HCT116 (cell line): ENCODE measurements around the gene DERL2. TPM values are rescaled to one million over a fixed set of nuclear protein-coding genes. Genes with fewer than 3 reads are reported as not detected.

Experiments used
- ATAC-seq: fragments of 200-7000 bp; cut with Tn5 transposase; 2 replicates; pipeline ENCODE4 v1.9.1; 2020; ENCODE audit warnings: mild to moderate bottlenecking, moderate library complexity
- Bru-seq: library from RNA; stranded (reverse); fragments of 400-500 nt; gene quantifications from one replicate; lab custom pipeline; 2021; lab: Mats Ljungman, UMichigan
- BruChase-seq, 2 experiments: library from RNA; stranded (reverse); fragments of 400-500 nt; gene quantifications; one replicate each; lab custom pipeline; 2021; lab: Mats Ljungman, UMichigan
- BruUV-seq: library from RNA; stranded (reverse); fragments of 400-500 nt; replicated peaks from 2 replicates; lab custom pipeline; 2021; lab: Mats Ljungman, UMichigan
- CTCF ChIA-PET: fragments of 300-600 bp; sonication (Branson Sonifier 250); formaldehyde crosslinking; loops from one replicate; lab custom pipeline; 2021; ENCODE audit warnings: antibody characterized with exemption; lab: Charles Lee
- POLR2A ChIA-PET: fragments of 300-600, 350-600 bp; sonication (Branson Sonifier 250); formaldehyde crosslinking; loops from one replicate; lab custom pipeline; 2021; ENCODE audit warnings: antibody characterized with exemption; lab: Charles Lee
- RAD21 ChIA-PET, 2 experiments: fragments of 300-600 bp; sonication (Branson Sonifier 250); formaldehyde crosslinking; loops; one replicate each; lab custom pipeline; 2023; ENCODE audit warnings: low total read pairs in 2 of 2; ENCODE audit not compliant: uncharacterized antibody in 2 of 2, unreplicated experiment in 2 of 2, low non-redundant PET in 1 of 2; lab: Charles Lee
- DNase-seq: peaks from one replicate; pipeline ENCODE4 v3.0.0-alpha.2; 2010; ENCODE audit warnings: low read depth, low spot score
- H2AFZ ChIP-seq: fragments of 200-600 bp; shearing (Covaris generic), sonication (generic); 2 replicates; pipeline ENCODE4 v1.6.1; 2017; ENCODE audit warnings: low read depth, mixed run types, mixed read lengths, antibody characterized with exemption, low read length; ENCODE audit not compliant: poor library complexity, severe bottlenecking
- H3K27ac ChIP-seq: 2 replicates; pipeline ENCODE4 v1.5.1; 2012; ENCODE audit warnings: low read depth, low read length
- H3K27me3 ChIP-seq: fragments of 200-600 bp; sonication (generic); 2 replicates; pipeline ENCODE4 v1.6.1; 2016; ENCODE audit warnings: mixed run types, low read length, mixed read lengths; ENCODE audit not compliant: insufficient read depth
- H3K36me3 ChIP-seq, 2 experiments: fragments of 200-500 bp in 1 of 2; fragments of 200-600 bp in 1 of 2; sonication (Bioruptor generic) in 1 of 2; sonication (generic) in 1 of 2; 2 replicates each; pipeline versions ENCODE4 v1.5.1 to v1.6.1; 2014 to 2016; ENCODE audit warnings: low read length in 2 of 2, inconsistent platforms in 1 of 2, mixed read lengths in 1 of 2, mixed run types in 1 of 2; ENCODE audit not compliant: insufficient read depth in 2 of 2, control insufficient read depth in 1 of 2
- H3K4me1 ChIP-seq, 2 experiments: fragments of 200-600 bp in 1 of 2; sonication (generic) in 1 of 2; 2 replicates each; pipeline versions ENCODE4 v1.5.1 to v1.6.1; 2012 to 2017; ENCODE audit warnings: low read length in 2 of 2, inconsistent platforms in 1 of 2, mild to moderate bottlenecking in 1 of 2, mixed read lengths in 1 of 2, mixed run types in 1 of 2, moderate library complexity in 1 of 2; ENCODE audit not compliant: insufficient read depth in 2 of 2, control insufficient read depth in 1 of 2
- H3K4me2 ChIP-seq: fragments of 200-600 bp; sonication (generic); 2 replicates; pipeline ENCODE4 v1.6.1; 2017; ENCODE audit warnings: mixed run types, low read length, mixed read lengths
- H3K4me3 ChIP-seq, 2 experiments: fragments of 200-600 bp in 1 of 2; sonication (generic) in 1 of 2; replicated peaks in 1 of 2; 2 replicates each; pipeline ENCODE4 v1.5.1; 2011 to 2016; ENCODE audit warnings: low read length in 2 of 2, control low read depth in 1 of 2, low read depth in 1 of 2, mild to moderate bottlenecking in 1 of 2, mixed read lengths in 1 of 2, mixed run types in 1 of 2
- H3K79me2 ChIP-seq: fragments of 200-600 bp; sonication (generic); 2 replicates; pipeline ENCODE4 v1.6.1; 2017; ENCODE audit warnings: mild to moderate bottlenecking, mixed run types, low read length, moderate library complexity, mixed read lengths; ENCODE audit not compliant: insufficient read depth
- H3K9ac ChIP-seq: fragments of 200-600 bp; sonication (generic); 2 replicates; pipeline ENCODE4 v1.6.1; 2016; ENCODE audit warnings: low read length, mixed read lengths
- H3K9me2 ChIP-seq: fragments of 200-600 bp; sonication (generic), shearing (Covaris generic); 2 replicates; pipeline ENCODE4 v1.6.1; 2017; ENCODE audit warnings: mixed run types, mild to moderate bottlenecking, moderate library complexity; ENCODE audit not compliant: insufficient read depth
- H3K9me3 ChIP-seq, 2 experiments: fragments of 200-500 bp in 1 of 2; fragments of 200-600 bp in 1 of 2; sonication (Bioruptor generic) in 1 of 2; sonication (generic) in 1 of 2; 2 replicates each; pipeline ENCODE4 v1.6.1; 2014 to 2017; ENCODE audit warnings: low read length in 2 of 2, mixed read lengths in 2 of 2, inconsistent platforms in 1 of 2, low read depth in 1 of 2, mild to moderate bottlenecking in 1 of 2, mixed run types in 1 of 2, moderate library complexity in 1 of 2; ENCODE audit not compliant: control insufficient read depth in 1 of 2, insufficient read depth in 1 of 2
- H4K20me1 ChIP-seq: fragments of 200-600 bp; sonication (generic), shearing (Covaris generic); 2 replicates; pipeline ENCODE4 v1.6.1; 2017; ENCODE audit warnings: mixed run types, mild to moderate bottlenecking, moderate library complexity; ENCODE audit not compliant: insufficient read depth
- EGR1 ChIP-seq: IDR thresholded peaks from 2 replicates; pipeline ENCODE4 v1.6.1; 2012; ENCODE audit warnings: low read depth
- FOSL1 ChIP-seq: IDR thresholded peaks from 2 replicates; pipeline ENCODE4 v1.6.1; 2012; ENCODE audit warnings: low read depth
- POLR2A ChIP-seq: IDR thresholded peaks from 2 replicates; pipeline ENCODE4 v1.7.0; 2011; ENCODE audit warnings: borderline replicate concordance; ENCODE audit not compliant: insufficient read depth, insufficient read length; ENCODE audit errors: extremely low read depth
- POLR2AphosphoS5 ChIP-seq: IDR thresholded peaks from 2 replicates; pipeline ENCODE4 v1.6.1; 2011; ENCODE audit warnings: mild to moderate bottlenecking, low read depth, low read length, moderate library complexity
- RAD21 ChIP-seq: IDR thresholded peaks from 2 replicates; pipeline ENCODE4 v1.6.1; 2012; ENCODE audit warnings: low read depth, mild to moderate bottlenecking
- SRF ChIP-seq: IDR thresholded peaks from 2 replicates; pipeline ENCODE4 v1.6.1; 2012; ENCODE audit warnings: low read depth
- YY1 ChIP-seq: IDR thresholded peaks from 2 replicates; pipeline ENCODE4 v1.6.1; 2011; ENCODE audit warnings: low read length, low read depth, moderate library complexity, mild to moderate bottlenecking; ENCODE audit not compliant: insufficient replicate concordance; ENCODE audit errors: extremely low read depth
- ZNF274 ChIP-seq: fragments of 200-500 bp; sonication (Bioruptor generic); IDR thresholded peaks from 2 replicates; pipeline ENCODE4 v1.6.1; 2014; ENCODE audit warnings: mild to moderate bottlenecking, low read depth, low read length, inconsistent platforms
- intact Hi-C: fragments of 100-400 bp; cut with micrococcal nuclease; formaldehyde crosslinking; loops from 2 replicates; pipeline ENCODE4 v1.10.0; 2022
- long read RNA-seq: library from polyadenylated mRNA; unstranded; transcript quantifications from one replicate; pipeline ENCODE4 v2.0.0, GENCODE V29; 2021; ENCODE audit not compliant: unreplicated experiment
- polyA plus RNA-seq: library from polyadenylated mRNA; unstranded; fragments of >200 nt; gene quantifications from 2 replicates; pipeline ENCODE4 v1.2.1, GENCODE V29; 2012; ENCODE audit warnings: missing spikeins
- total RNA-seq: library from RNA; stranded (reverse); gene quantifications from one replicate; pipeline ENCODE4 v1.2.1, GENCODE V29; 2021; ENCODE audit not compliant: unreplicated experiment

DERL2 gene
- 45.6 TPM for total RNA-seq
- 21.8 and 22.2 TPM in 2 replicates for polyA plus RNA-seq
- Bru-seq, nascent RNA: percentile 89 among the genes with signal in this experiment
- percentile 89 among the genes with signal in this experiment for BruChase-seq, experiment 1, labeled RNA remaining after a 6-hour chase
- percentile 94 among the genes with signal in this experiment for BruChase-seq, experiment 2, labeled RNA remaining after a 2-hour chase
- long read RNA-seq, full-length matches to known transcripts: 43 of 68 reads
- long read RNA-seq, partial matches to known transcripts: 3 of 68 reads
- long read RNA-seq, other reads (novel, unspliced or antisense): 22 of 68 reads

DNA sequence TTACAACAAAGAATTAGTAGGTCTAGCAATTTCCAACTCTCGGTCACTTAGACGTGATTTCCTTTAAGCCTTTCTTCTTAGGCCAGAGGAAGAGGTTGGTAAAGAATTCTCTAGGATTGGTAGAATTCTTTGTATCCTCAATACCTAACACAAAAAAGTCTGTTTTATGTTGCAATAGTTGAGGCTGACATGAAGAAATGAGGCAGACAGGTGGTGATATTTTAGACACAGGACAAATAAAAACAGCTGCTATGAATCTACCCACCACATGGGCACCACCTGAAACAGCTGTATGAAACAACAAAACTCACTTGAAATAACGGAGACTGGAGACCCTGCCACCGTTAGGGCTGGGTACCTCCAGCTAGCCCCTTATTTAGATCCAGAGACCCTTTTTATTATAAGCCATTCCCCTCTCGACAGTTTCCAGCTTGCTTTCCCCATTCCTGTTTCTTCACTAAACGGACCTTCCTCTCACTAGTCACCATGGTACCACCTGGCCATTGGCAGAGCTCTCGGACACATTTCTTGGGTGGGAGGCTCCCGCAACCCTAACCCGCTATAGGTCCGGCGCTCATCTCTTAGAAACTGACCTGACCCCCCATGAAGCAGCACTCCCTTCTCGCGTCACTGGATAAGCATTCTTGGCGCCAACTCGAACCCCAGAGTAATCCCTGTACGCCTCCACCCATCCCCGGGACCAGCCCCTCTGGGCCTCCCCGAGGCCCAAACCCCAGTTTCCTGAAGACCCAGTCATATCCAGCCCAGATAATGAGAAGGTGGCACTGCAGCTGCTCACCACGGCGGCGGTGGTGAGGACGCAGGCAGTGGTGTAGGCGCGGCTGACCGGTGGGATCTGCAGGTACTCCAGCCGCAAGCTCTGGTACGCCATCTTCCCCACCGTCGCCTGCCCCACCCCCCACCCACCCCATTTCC lies at the start of gene DERL2:
Gene DERL2, minus strand, starts transcription at position 909 of the 936 bp plus-strand sequence. Its CDS starts 17 bp downstream, at position 892.
- peak within 1 kb of the TSS; percentile 93 for H3K9ac ChIP-seq
- H3K4me1 ChIP-seq: peaks cover 13 to 20% of the 10 kb centered on the region in 2 experiments
- DNase-seq (no peak), ATAC-seq (peak; percentile 44)
- CTCF ChIA-PET: interaction anchor here (1.6 kb wide), 1 partner anchor 46 kb away, joined by 8 read pairs; the partner anchor contains the start of gene C1QBP
- no peaks in the 10 kb centered on the region for H3K9me2 ChIP-seq
- H3K27me3 ChIP-seq: no peaks in the 10 kb centered on the region
- peak; percentile 8 for TF ChIP-seq POLR2A
- no peak for TF ChIP-seq RAD21
- TF ChIP-seq SRF: no peak
- no peak for TF ChIP-seq EGR1
- TF ChIP-seq POLR2AphosphoS5: peak; percentile 63
- TF ChIP-seq FOSL1: no peak
- TF ChIP-seq YY1: peak; percentile 65
- TF ChIP-seq ZNF274: no peak
- H3K27ac ChIP-seq: peak within 1 kb of the TSS; percentile 89
- RAD21 ChIA-PET: no interaction called here
- H3K79me2 ChIP-seq: peaks cover 78% of the 10 kb centered on the region
- peaks cover 32 to 50% of the 10 kb centered on the region in 2 experiments for H3K36me3 ChIP-seq
- H3K4me2 ChIP-seq: peak within 1 kb of the TSS; percentile 90
- H2AFZ ChIP-seq: no peak within 1 kb of the TSS
- H3K4me3 ChIP-seq: peak within 1 kb of the TSS; percentile 90 to 93
- H4K20me1 ChIP-seq: no peaks in the 10 kb centered on the region
- BruUV-seq: TSS peak; percentile 64
- POLR2A ChIA-PET: interaction anchor here (0.8 to 1.9 kb wide), 7 partner anchors 9 to 704 kb away, joined by 3 to 11 read pairs (median 3); partner anchors contain the start of genes C1QBP and DHX33
- intact Hi-C loops: loop anchor here (1.0 kb wide), 1 partner anchor 16 kb away; no protein-coding TSS in a partner anchor
- H3K9me3 ChIP-seq: no peaks in the 10 kb centered on the region
